Smooth muscle cell of trachea (primary cell): Measurements from ENCODE around the gene NELFB. TPM values are rescaled to one million over a fixed set of nuclear protein-coding genes. Genes with fewer than 3 reads are reported as not detected.

Experiments used
- total RNA-seq: library from RNA; depleted of rRNA; stranded (reverse); fragments of >200 nt; gene quantifications from 2 replicates; pipeline ENCODE4 v1.2.1, GENCODE V29; 2014

Gene NELFB
- total RNA-seq: 53.4 and 63.5 TPM in 2 replicates

GRCh38 chr9:137254624-137255447 is at the start of gene NELFB:
TSS of gene NELFB (plus strand) at chr9:137255327.

GRCh38 chr9:137222190-137223077 is 32.7 kb upstream of the NELFB start, which contains the start of gene RNF208:
TSS of gene RNF208 (minus strand) at chr9:137222240. CDS start at chr9:137221212, 1,028 bp downstream.

GRCh38 chr9:137224830-137225694 is 30.1 kb upstream of the NELFB start, which contains the start of gene CYSRT1:
TSS of gene CYSRT1 (plus strand) at chr9:137225174. CDS start at chr9:137225622, 448 bp downstream.

GRCh38 chr9:137227054-137227852 is 27.9 kb upstream of the NELFB start, which contains the start of gene RNF224:
TSS of gene RNF224 (plus strand) at chr9:137227502. CDS start at chr9:137228336, 834 bp downstream.

GRCh38 chr9:137230705-137231371 is 24.3 kb upstream of the NELFB start, which contains the start of gene SLC34A3:
TSS of gene SLC34A3 (plus strand) at chr9:137230901. CDS start at chr9:137231703, 802 bp downstream.

GRCh38 chr9:137240841-137241489 is 14.2 kb upstream of the NELFB start, which contains the start of gene TUBB4B:
TSS of gene TUBB4B (plus strand) at chr9:137241287. CDS start at chr9:137241361, 74 bp downstream.

GRCh38 chr9:137251194-137251461 is 4.0 kb upstream of the NELFB start, which contains the start of gene STPG3:
TSS of gene STPG3 (plus strand) at chr9:137251286. CDS start at chr9:137251287, 1 bp downstream.

GRCh38 chr9:137277329-137278041 is 22.4 kb downstream of the NELFB start, which contains the start of gene TOR4A:
TSS of gene TOR4A (plus strand) at chr9:137277726. CDS start at chr9:137278690, 964 bp downstream.

GRCh38 chr9:137302118-137302448 is 47.0 kb downstream of the NELFB start, which contains the start of gene NRARP:
TSS of gene NRARP (minus strand) at chr9:137302271. CDS start at chr9:137301928, 343 bp downstream.

Other genes with a start within 250 kb of the NELFB start
- 22.1 and 30.8 TPM in 2 replicates for gene ABCA2, start 227.1 kb upstream of the NELFB start, total RNA-seq
- not detected in 2 replicates for gene FUT7, start 223.2 kb upstream of the NELFB start, total RNA-seq
- 22.1 and 36.9 TPM in 2 replicates for gene NPDC1, start 209.2 kb upstream of the NELFB start, total RNA-seq
- gene ENTPD2, start 201.3 kb upstream of the NELFB start, total RNA-seq: not detected in 2 replicates
- gene SAPCD2, start 184.8 kb upstream of the NELFB start, total RNA-seq: 1.5 and 8.0 TPM in 2 replicates
- 31.3 and 34.7 TPM in 2 replicates for gene UAP1L1, start 177.8 kb upstream of the NELFB start, total RNA-seq
- 91.3 and 113 TPM in 2 replicates for gene MAN1B1, start 168.3 kb upstream of the NELFB start, total RNA-seq
- 89.9 and 123 TPM in 2 replicates for gene DPP7, start 140.6 kb upstream of the NELFB start, total RNA-seq
- 0.15 and 0.33 TPM in 2 replicates for gene GRIN1, start 116.2 kb upstream of the NELFB start, total RNA-seq
- not detected in 2 replicates for gene LRRC26, start 85.3 kb upstream of the NELFB start, total RNA-seq
- gene TMEM210, start 83.3 kb upstream of the NELFB start, total RNA-seq: not detected in 2 replicates
- 28.0 and 31.0 TPM in 2 replicates for gene ANAPC2, start 66.8 kb upstream of the NELFB start, total RNA-seq
- 55.1 and 92.1 TPM in 2 replicates for gene SSNA1, start 66.7 kb upstream of the NELFB start, total RNA-seq
- 7.7 and 11.6 TPM in 2 replicates for gene TPRN, start 54.6 kb upstream of the NELFB start, total RNA-seq
- 41.5 and 48.8 TPM in 2 replicates for gene TMEM203, start 49.7 kb upstream of the NELFB start, total RNA-seq
- 5.1 and 6.8 TPM in 2 replicates for gene NDOR1, start 49.6 kb upstream of the NELFB start, total RNA-seq
- 0.15 and 0.50 TPM in 2 replicates for gene RNF208, start 33.1 kb upstream of the NELFB start, total RNA-seq
- 0.44 and 1.7 TPM in 2 replicates for gene CYSRT1, start 30.2 kb upstream of the NELFB start, total RNA-seq
- gene RNF224, start 27.8 kb upstream of the NELFB start, total RNA-seq: 0.17 TPM in 1 of 2 replicates, not detected in the other
- gene SLC34A3, start 24.4 kb upstream of the NELFB start, total RNA-seq: under 0.01 TPM in 1 of 2 replicates, not detected in the other
- gene TUBB4B, start 14.0 kb upstream of the NELFB start, total RNA-seq: 205 and 421 TPM in 2 replicates
- 0.66 TPM in 1 of 2 replicates, not detected in the other for gene STPG3, start 4.0 kb upstream of the NELFB start, total RNA-seq
- 25.5 and 28.9 TPM in 2 replicates for gene TOR4A, start 22.4 kb downstream of the NELFB start, total RNA-seq
- gene NRARP, start 46.9 kb downstream of the NELFB start, total RNA-seq: 0.29 and 0.33 TPM in 2 replicates
- gene EXD3, start 167.8 kb downstream of the NELFB start, total RNA-seq: 14.0 and 19.4 TPM in 2 replicates
- gene NOXA1, start 168.1 kb downstream of the NELFB start, total RNA-seq: 0.73 and 1.7 TPM in 2 replicates
- gene ENTPD8, start 186.0 kb downstream of the NELFB start, total RNA-seq: 0.15 TPM in 1 of 2 replicates, not detected in the other
- 20.4 and 32.7 TPM in 2 replicates for gene NSMF, start 204.0 kb downstream of the NELFB start, total RNA-seq